ENCODE data around the gene FRMD7.
"Not testable (repeated sequence)": the region's sequence is repeated elsewhere in the genome, so short reads cannot be mapped to it uniquely, and the experiment has no call there.

FRMD7 gene

DNA sequence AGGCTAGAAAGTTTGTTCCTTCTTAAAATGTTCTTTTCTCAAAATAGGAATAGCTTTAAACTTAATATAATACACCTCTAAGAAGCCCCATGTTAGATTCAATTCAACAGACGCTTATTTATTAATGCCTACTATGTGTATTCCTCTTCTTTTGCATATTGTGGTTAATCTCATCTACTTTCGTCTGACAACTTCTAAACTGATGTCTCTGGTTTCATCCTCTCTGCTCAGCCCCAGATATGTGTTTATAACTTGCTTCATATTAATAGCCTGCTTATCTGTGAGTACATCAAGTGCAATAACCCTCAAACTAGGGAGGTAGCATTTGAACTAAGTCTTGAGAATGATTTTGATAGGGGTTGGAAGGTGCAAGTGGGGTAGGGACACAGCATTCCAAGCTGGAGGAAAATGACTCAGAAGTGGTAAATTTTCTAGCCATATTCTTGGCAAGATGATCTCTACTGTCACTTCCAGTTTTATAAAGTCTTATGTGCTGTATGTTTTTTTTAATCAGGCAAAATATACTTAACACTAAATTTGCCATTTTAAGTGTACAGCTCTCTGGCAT is 67.8 kb downstream of the FRMD7 start:
- TF ChIP-seq, protein P1, sequence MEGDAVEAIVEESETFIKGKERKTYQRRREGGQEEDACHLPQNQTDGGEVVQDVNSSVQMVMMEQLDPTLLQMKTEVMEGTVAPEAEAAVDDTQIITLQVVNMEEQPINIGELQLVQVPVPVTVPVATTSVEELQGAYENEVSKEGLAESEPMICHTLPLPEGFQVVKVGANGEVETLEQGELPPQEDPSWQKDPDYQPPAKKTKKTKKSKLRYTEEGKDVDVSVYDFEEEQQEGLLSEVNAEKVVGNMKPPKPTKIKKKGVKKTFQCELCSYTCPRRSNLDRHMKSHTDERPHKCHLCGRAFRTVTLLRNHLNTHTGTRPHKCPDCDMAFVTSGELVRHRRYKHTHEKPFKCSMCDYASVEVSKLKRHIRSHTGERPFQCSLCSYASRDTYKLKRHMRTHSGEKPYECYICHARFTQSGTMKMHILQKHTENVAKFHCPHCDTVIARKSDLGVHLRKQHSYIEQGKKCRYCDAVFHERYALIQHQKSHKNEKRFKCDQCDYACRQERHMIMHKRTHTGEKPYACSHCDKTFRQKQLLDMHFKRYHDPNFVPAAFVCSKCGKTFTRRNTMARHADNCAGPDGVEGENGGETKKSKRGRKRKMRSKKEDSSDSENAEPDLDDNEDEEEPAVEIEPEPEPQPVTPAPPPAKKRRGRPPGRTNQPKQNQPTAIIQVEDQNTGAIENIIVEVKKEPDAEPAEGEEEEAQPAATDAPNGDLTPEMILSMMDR (conservative IDR thresholded peaks at IDR 0.05; ENCODE audit: low read depth) = no peak
- no peak overlapping the region for H3K27ac ChIP-seq
- ChIA-PET CTCF (interaction anchor here (0.6 kb wide), 1 partner anchor 1456 kb away, joined by 5 read pairs; no protein-coding TSS in a partner anchor), POLR2A (ENCODE audit: low non-redundant PET) (no interaction called here)
- no peak for DNase-seq (ENCODE audit: low spot score)

DNA sequence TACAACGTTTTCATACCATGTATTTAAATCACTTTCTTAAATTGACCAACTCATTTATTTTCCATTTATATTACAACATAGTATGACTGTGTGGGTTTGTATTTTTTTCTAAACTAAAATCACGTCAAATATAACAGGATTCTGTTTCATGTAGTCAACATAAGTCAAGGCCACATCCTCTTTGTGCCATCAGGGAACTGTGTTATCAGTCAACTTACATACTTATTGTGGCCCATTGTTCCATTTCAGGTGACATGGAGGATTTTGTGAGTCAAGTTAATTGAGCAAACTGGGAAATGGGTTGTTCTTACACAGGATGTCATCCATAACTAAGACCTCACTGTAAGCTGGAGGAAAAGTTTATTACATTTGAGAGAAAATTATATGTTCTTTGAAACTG is 68.8 kb downstream of the FRMD7 start:
- no peak overlapping the region for H3K27ac ChIP-seq
- TF ChIP-seq, protein P1 (conservative IDR thresholded peaks at IDR 0.05; ENCODE audit: low read depth) = no peak
- ChIA-PET CTCF (no interaction called here), POLR2A (ENCODE audit: low non-redundant PET) (no interaction called here)
- no peak for DNase-seq (ENCODE audit: low spot score)

DNA sequence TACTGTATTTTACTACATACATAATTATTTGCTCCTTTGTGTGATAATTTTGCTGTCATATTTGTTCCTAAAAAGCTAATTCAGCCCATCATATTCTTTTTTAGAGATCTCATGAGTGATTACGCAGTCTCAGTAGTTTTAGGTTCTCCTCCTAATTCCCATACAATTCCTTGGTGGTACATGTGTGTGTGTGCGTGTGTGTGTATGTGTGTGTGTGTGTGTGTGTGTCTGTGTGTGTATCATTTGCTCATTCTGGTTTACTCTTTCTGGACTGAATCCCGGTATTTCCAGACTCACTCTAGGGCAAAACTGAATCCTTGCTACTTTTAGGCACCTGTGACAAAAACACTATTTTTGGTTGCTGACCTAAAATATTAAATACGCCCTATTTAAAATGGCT is 69.8 kb downstream of the FRMD7 start:
- H3K27ac ChIP-seq = no peak overlapping the region
- no peak for DNase-seq (ENCODE audit: low spot score)
- TF ChIP-seq, protein P1 (conservative IDR thresholded peaks at IDR 0.05; ENCODE audit: low read depth) = no peak
- ChIA-PET POLR2A (ENCODE audit: low non-redundant PET) (no interaction called here), CTCF (interaction anchor here (0.6 kb wide), 1 partner anchor 88 kb away, joined by 5 read pairs; no protein-coding TSS in a partner anchor)

DNA sequence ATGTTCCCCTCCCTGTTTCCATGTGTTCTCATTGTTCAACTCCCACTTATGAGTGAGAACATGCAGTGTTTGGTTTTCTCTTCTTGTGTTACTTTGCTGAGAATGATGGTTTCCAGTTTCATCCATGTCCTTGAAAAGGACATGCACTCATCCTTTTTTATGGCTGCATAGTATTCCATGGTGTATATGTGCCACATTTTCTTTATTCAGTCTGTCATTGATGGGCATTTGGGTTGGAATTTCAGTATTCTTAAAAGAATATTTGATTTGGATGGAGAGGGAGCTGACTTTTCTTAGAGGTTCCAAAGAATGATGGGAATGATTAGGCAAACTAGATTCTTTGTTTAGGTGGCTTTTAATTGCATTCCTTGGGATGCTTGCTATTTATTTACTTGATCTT is 76.0 kb downstream of the FRMD7 start:
- CTCF ChIA-PET; POLR2A ChIA-PET (ENCODE audit: low non-redundant PET); H3K27ac ChIP-seq; DNase-seq (ENCODE audit: low spot score): not testable (repeated sequence)

DNA sequence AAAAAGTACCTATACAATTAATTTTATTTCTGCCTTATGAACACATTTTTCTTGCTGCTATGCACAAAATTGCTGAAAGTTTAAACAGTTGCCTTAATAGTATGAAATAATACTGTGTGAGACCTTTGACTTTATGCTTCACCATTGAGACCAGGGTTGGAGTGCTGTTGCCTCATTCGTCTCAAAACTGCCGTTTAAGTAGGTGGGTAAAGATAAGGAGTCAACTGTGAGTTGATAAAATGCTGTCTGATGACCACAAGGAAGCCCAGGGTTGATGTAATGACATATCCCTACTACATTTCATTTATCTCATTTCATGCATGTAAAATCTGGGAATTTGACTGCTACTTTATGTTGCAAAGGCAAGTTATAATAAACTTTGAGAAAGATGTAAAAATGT is 81.3 kb downstream of the FRMD7 start:
- H3K27ac ChIP-seq = no peak overlapping the region
- CTCF ChIA-PET = no interaction called here
- TF ChIP-seq, protein P1 (conservative IDR thresholded peaks at IDR 0.05; ENCODE audit: low read depth) = no peak
- DNase-seq (ENCODE audit: low spot score) = no peak
- POLR2A ChIA-PET (ENCODE audit: low non-redundant PET) = no interaction called here

DNA sequence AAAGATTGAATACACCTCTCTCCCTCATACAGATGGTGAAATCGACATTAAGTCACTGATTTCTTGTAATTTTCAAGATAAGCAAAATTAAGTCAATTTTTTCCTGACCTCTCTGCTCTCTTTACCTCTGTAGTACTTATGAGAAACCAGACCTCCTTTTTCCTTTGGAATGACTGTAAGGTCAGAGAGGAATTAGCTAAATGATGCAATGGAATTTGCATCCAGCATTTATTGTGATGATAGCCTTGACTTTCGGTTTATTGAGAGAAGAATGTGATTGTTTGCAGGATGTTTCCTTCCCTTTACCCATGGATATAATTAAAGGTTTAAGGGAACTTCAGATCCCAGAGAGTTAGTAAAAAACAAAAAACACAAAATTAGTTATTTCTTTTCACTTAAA is 82.4 kb downstream of the FRMD7 start:
- no peak for DNase-seq (ENCODE audit: low spot score)
- CTCF ChIA-PET = interaction anchor here (0.6 kb wide), 1 partner anchor 147 kb away, joined by 3 read pairs; no protein-coding TSS in a partner anchor
- POLR2A ChIA-PET (ENCODE audit: low non-redundant PET) = no interaction called here
- H3K27ac ChIP-seq = no peak overlapping the region
- TF ChIP-seq, protein P1 (conservative IDR thresholded peaks at IDR 0.05; ENCODE audit: low read depth) = no peak

DNA sequence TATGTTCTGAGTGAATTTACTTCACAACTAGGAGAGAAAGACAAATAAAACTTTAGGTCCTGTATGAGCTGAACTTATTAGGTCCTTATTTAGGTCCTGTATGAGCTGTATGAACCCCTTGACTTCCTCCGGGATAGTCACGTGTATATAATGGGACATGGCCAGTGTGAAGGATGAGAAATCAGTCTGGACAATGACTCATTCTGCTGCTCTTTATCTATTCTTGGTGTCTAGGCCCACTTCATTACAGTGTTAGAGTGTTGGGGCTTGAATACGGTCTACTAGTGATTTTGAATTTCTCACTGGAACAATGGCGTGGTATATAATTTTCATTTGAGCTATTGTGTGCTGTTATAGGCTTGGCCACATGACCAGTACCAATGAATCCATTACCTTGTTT is 82.9 kb downstream of the FRMD7 start:
- H3K27ac ChIP-seq = no peak overlapping the region
- TF ChIP-seq, protein P1 (conservative IDR thresholded peaks at IDR 0.05; ENCODE audit: low read depth) = no peak
- ChIA-PET POLR2A (ENCODE audit: low non-redundant PET) (no interaction called here), CTCF (no interaction called here)
- DNase-seq (ENCODE audit: low spot score) = no peak
